B cell (primary cell): Measurements from ENCODE around the gene HCN2. TPM values are rescaled to one million over a fixed set of nuclear protein-coding genes. Genes with fewer than 3 reads are reported as not detected.
"Not testable (repeated sequence)": the region's sequence is repeated elsewhere in the genome, so short reads cannot be mapped to it uniquely, and the experiment has no call there.

Experiments
- ATAC-seq: fragments of 200-7000 bp; cut with Tn5 transposase; one replicate; pipeline ENCODE4 v1.10.0; 2021; ENCODE audit warnings: low read depth, mild to moderate bottlenecking, moderate number of reproducible peaks, moderate library complexity
- CTCF ChIA-PET: fragments of 350-600 bp; sonication (Branson Sonifier 250); formaldehyde crosslinking; loops from one replicate; lab custom pipeline; 2021; ENCODE audit warnings: antibody characterized with exemption, inconsistent platforms; lab: Charles Lee
- POLR2A ChIA-PET: fragments of 350-600 bp; sonication (Branson Sonifier 250); formaldehyde crosslinking; loops from one replicate; lab custom pipeline; 2021; ENCODE audit warnings: antibody characterized with exemption; lab: Charles Lee
- DNase-seq: peaks from one replicate; pipeline ENCODE4 v3.0.0; 2013
- H2AFZ ChIP-seq: 2 replicates; pipeline ENCODE4 v1.6.1; 2012; ENCODE audit warnings: mild to moderate bottlenecking, low read depth, low read length; ENCODE audit not compliant: insufficient read depth, poor library complexity, severe bottlenecking
- H3K27ac ChIP-seq, 2 donors: 1 replicate in 1 of 2; 2 replicates in 1 of 2; pipeline ENCODE4 v1.5.1; 2012 to 2013; ENCODE audit warnings: low read length in 2 of 2, mild to moderate bottlenecking in 2 of 2, moderate library complexity in 1 of 2
- H3K27me3 ChIP-seq, 4 experiments: fragments of 200-600 bp in 1 of 4; sonication (generic) in 1 of 4; replicated peaks in 1 of 4; 1 replicate in 2 of 4; 2 replicates in 2 of 4; pipeline versions ENCODE4 v1.6.1 to v1.7.0; 2013 to 2016; ENCODE audit warnings: low read length in 3 of 4, mild to moderate bottlenecking in 2 of 4, mixed read lengths in 1 of 4, moderate library complexity in 1 of 4; ENCODE audit not compliant: insufficient read depth in 4 of 4, control insufficient read depth in 3 of 4; ENCODE audit errors: control extremely low read depth in 1 of 4
- H3K36me3 ChIP-seq, 2 experiments: replicated peaks in 1 of 2; 1 replicate in 1 of 2; 2 replicates in 1 of 2; pipeline versions ENCODE4 v1.6.1 to v1.7.1; 2013; ENCODE audit warnings: low read length in 1 of 2; ENCODE audit not compliant: insufficient read depth in 2 of 2, control insufficient read depth in 1 of 2; ENCODE audit errors: control extremely low read depth in 1 of 2, extremely low read depth in 1 of 2
- H3K4me1 ChIP-seq, 2 donors: fragments of 200-600 bp in 1 of 2; sonication (generic) in 1 of 2; 1 replicate in 1 of 2; 2 replicates in 1 of 2; pipeline versions ENCODE4 v1.5.1 to v1.6.1; 2013 to 2017; ENCODE audit warnings: low read length in 2 of 2; ENCODE audit not compliant: control insufficient read depth in 2 of 2, insufficient read depth in 2 of 2
- H3K4me2 ChIP-seq: replicated peaks from 2 replicates; pipeline ENCODE3; 2012; ENCODE audit warnings: mild to moderate bottlenecking, low read depth, low read length; ENCODE audit not compliant: poor library complexity, severe bottlenecking
- H3K4me3 ChIP-seq, 5 experiments: fragments of 200-600 bp in 1 of 5; sonication (generic) in 1 of 5; 1 replicate in 3 of 5; 2 replicates in 2 of 5; pipeline versions ENCODE4 v1.5.1 to v1.7.0; 2011 to 2016; ENCODE audit warnings: low read length in 4 of 5, mild to moderate bottlenecking in 4 of 5, low read depth in 2 of 5, control low read depth in 1 of 5, moderate library complexity in 1 of 5; ENCODE audit not compliant: insufficient read depth in 1 of 5; ENCODE audit errors: control extremely low read depth in 1 of 5, extremely low read depth in 1 of 5
- H3K79me2 ChIP-seq: fragments of 200-600 bp; sonication (generic); one replicate; pipeline ENCODE4 v1.6.0; 2016; ENCODE audit warnings: low read length; ENCODE audit not compliant: control insufficient read depth, insufficient read depth
- H3K9ac ChIP-seq: fragments of 200-600 bp; sonication (generic); 2 replicates; pipeline ENCODE4 v1.6.1; 2017; ENCODE audit warnings: mild to moderate bottlenecking, low read length, moderate library complexity
- H3K9me3 ChIP-seq, 3 donors: one replicate each; pipeline versions ENCODE4 v1.6.1 to v1.7.1; 2013; ENCODE audit warnings: low read length in 2 of 3; ENCODE audit not compliant: control insufficient read depth in 2 of 3, insufficient read depth in 1 of 3; ENCODE audit errors: control extremely low read depth in 1 of 3
- H4K20me1 ChIP-seq: 2 replicates; pipeline ENCODE4 v1.6.0; 2012; ENCODE audit warnings: mild to moderate bottlenecking, low read length; ENCODE audit not compliant: insufficient read depth, control insufficient read depth, poor library complexity, severe bottlenecking
- H3K27ac Mint-ChIP-seq: one replicate; pipeline ENCODE4 v1.8.0; 2021; ENCODE audit warnings: mixed read lengths
- H3K27me3 Mint-ChIP-seq: one replicate; pipeline ENCODE4 v1.8.0; 2021; ENCODE audit warnings: mixed read lengths
- H3K4me1 Mint-ChIP-seq: one replicate; pipeline ENCODE4 v1.8.0; 2021; ENCODE audit warnings: mixed read lengths
- H3K4me3 Mint-ChIP-seq: one replicate; pipeline ENCODE4 v1.8.0; 2021; ENCODE audit warnings: mixed read lengths
- H3K9me3 Mint-ChIP-seq: one replicate; pipeline ENCODE4 v1.8.0; 2022; ENCODE audit warnings: mixed read lengths; ENCODE audit not compliant: insufficient read depth
- EZH2 ChIP-seq: IDR thresholded peaks from 2 replicates; pipeline ENCODE4 v1.6.1; 2012; ENCODE audit warnings: borderline replicate concordance, low read depth, mild to moderate bottlenecking, moderate library complexity, low read length; ENCODE audit not compliant: insufficient read depth, poor library complexity, severe bottlenecking
- WGBS: methylation state at CpG from one replicate; pipeline ENCODE4 v1.1.5; 2013; ENCODE audit warnings: missing lambda C conversion rate; ENCODE audit not compliant: insufficient coverage; 5-methylcytosine and 5-hydroxymethylcytosine counted together
- intact Hi-C: fragments of 100-400 bp; cut with micrococcal nuclease; formaldehyde crosslinking; loops from one replicate; pipeline ENCODE4 v1.10.0; 2022
- polyA plus RNA-seq: library from polyadenylated mRNA; depleted of rRNA; stranded (reverse); fragments of >200 nt; gene quantifications from 2 replicates; pipeline ENCODE4 v1.2.3, GENCODE V29; 2012
- total RNA-seq, 2 donors: library from RNA; stranded (reverse); fragments of 120-200 nt in 1 of 2; gene quantifications; 1 replicate in 1 of 2; 2 replicates in 1 of 2; pipeline versions ENCODE4 v1.2.3 to v1.2.4, GENCODE V29; 2013 to 2022
- TF ChIP-seq, protein P1 (sequence below): fragments of 200-600 bp; IDR thresholded peaks from one replicate; pipeline ENCODE4 v1.8.0; 2022; ENCODE audit warnings: antibody characterized with exemption, mild to moderate bottlenecking

The HCN2 gene
- total and polyA plus RNA-seq, 2 donors (not counting 1 experiment from before 2014, with no cell fraction given) = 0.27 to 0.57 TPM

DNA sequence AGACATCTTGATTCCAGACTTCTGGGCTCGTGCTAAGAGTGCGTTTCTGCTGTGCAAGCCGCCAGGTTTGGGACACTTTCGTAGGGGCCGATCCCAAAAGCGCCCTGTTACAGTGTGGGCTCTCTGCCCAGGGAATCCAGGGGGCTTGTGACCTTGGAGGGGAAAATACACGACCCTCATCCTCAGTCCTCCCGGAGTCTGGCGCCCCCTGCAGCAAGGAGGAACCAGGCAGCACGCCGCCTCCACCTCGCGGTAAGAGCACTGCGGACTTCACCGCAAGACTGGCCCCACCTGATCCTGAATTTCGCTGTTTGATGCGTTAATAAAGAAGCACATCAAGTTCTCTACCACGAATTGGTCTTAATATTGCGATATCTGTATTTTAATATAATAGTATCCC lies 38.5 kb downstream of the HCN2 start:
- H3K36me3 ChIP-seq = peaks cover 0 to 34% of the 10 kb centered on the region in 2 experiments
- intact Hi-C loops = no loop called here
- H3K79me2 ChIP-seq = peaks cover 51% of the 10 kb centered on the region
- POLR2A ChIA-PET = interaction anchor here (0.7 kb wide), 1 partner anchor 40 kb away, joined by 6 read pairs; no protein-coding TSS in a partner anchor
- peaks cover 8 to 14% of the 10 kb centered on the region in 2 donors for H3K4me1 ChIP-seq
- H4K20me1 ChIP-seq = peaks cover 47% of the 10 kb centered on the region
- WGBS = 93% methylated on average over 15 of the region's 19 CpGs
- H3K9ac ChIP-seq = no peak overlapping the region
- H3K4me3 ChIP-seq = no peak overlapping the region
- Mint-ChIP-seq H3K4me1 (peaks cover 18% of the 10 kb centered on the region), H3K9me3 (no peaks in the 10 kb centered on the region), H3K27me3 (no peaks in the 10 kb centered on the region), H3K4me3 (no peak overlapping the region), H3K27ac (no peak overlapping the region)
- H2AFZ ChIP-seq = no peak overlapping the region
- TF ChIP-seq EZH2 = no peak
- TF ChIP-seq, protein P1, sequence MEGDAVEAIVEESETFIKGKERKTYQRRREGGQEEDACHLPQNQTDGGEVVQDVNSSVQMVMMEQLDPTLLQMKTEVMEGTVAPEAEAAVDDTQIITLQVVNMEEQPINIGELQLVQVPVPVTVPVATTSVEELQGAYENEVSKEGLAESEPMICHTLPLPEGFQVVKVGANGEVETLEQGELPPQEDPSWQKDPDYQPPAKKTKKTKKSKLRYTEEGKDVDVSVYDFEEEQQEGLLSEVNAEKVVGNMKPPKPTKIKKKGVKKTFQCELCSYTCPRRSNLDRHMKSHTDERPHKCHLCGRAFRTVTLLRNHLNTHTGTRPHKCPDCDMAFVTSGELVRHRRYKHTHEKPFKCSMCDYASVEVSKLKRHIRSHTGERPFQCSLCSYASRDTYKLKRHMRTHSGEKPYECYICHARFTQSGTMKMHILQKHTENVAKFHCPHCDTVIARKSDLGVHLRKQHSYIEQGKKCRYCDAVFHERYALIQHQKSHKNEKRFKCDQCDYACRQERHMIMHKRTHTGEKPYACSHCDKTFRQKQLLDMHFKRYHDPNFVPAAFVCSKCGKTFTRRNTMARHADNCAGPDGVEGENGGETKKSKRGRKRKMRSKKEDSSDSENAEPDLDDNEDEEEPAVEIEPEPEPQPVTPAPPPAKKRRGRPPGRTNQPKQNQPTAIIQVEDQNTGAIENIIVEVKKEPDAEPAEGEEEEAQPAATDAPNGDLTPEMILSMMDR = no peak
- DNase-seq (no peak), ATAC-seq (no peak)
- H3K27me3 ChIP-seq = no peaks in the 10 kb centered on the region
- H3K4me2 ChIP-seq = no peak overlapping the region
- no peak overlapping the region for H3K27ac ChIP-seq
- no peaks in the 10 kb centered on the region for H3K9me3 ChIP-seq
- CTCF ChIA-PET = interaction anchor here (0.7 to 2.4 kb wide), 3 partner anchors 40 to 95 kb away, joined by 3 to 5 read pairs (median 3); no protein-coding TSS in a partner anchor

DNA sequence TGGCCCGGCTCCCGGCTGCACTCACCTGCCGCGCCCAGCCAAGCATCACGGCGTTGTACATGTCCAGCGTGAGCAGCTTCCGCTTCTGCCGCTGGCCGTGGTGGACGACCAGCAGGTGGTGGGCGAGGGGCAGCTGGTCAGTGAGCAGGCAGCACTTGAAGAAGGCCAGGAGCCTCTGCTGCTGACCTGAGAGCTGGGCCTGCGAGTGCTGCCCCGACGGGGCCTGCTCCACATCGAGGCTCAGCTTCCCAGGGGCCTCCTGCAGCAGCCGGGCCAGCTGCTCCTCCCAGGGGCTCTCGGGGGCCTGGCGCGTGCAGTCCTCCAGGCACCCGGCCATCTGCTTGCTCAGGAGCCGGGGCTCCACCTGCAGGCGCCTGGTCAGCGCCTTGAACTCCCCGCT lies 39.8 kb downstream of the HCN2 start:
- peaks cover 23% of the 10 kb centered on the region for H3K4me1 Mint-ChIP-seq
- H3K4me3 Mint-ChIP-seq, ATAC-seq, H3K27ac Mint-ChIP-seq, H3K27me3 ChIP-seq, H3K4me2 ChIP-seq, H3K9me3 Mint-ChIP-seq, H3K27me3 Mint-ChIP-seq, DNase-seq, H3K4me3 ChIP-seq, H3K27ac ChIP-seq, H3K9ac ChIP-seq, CTCF ChIA-PET, H2AFZ ChIP-seq, intact Hi-C loops, H3K9me3 ChIP-seq: not testable (repeated sequence)
- 96% methylated on average over 23 of the region's 25 CpGs for WGBS
- Histone ChIP-seq H4K20me1 (peaks cover 49% of the 10 kb centered on the region), H3K36me3 (peaks cover 0 to 27% of the 10 kb centered on the region in 2 experiments), H3K4me1 (peaks cover 14 to 24% of the 10 kb centered on the region in 2 donors), H3K79me2 (peaks cover 59% of the 10 kb centered on the region)
- POLR2A ChIA-PET = interaction anchor here (0.6 kb wide), 1 partner anchor 209 kb away, joined by 6 read pairs; no protein-coding TSS in a partner anchor
